ENCODE measurements around the gene DERL2.

Gene DERL2

GRCh38 chr17:5485270-5486205 is at the start of gene DERL2:
Gene DERL2 (minus strand): TSS chr17:5486178. CDS start chr17:5486161, 17 bp downstream.
- DNase-seq, result peak in 1 of 2 experiments; percentile 11

DNA sequence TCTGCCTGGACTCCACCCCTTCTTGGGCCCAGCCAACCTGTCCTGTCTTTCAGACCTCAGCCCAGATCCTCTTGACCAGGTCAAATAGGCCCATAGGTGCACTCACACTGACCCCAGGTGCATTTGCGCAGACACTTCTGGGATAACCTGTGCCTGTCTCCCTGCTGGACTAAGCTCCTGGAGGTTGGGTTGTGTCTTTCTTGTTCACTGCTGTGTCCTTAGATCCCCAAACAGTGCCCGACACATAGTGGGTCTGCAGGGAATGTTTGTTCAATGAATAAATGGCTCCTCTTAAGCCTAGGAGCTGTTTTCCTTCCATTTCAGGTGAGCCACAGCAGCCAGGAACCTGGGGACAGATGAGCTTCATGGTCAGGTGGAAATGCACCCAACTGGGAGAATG is 49.5 kb upstream of the DERL2 start:
- DNase-seq, result no peak

GRCh38 chr17:5533486-5534315 is 47.7 kb upstream of the DERL2 start:
- no peak for DNase-seq

DNA sequence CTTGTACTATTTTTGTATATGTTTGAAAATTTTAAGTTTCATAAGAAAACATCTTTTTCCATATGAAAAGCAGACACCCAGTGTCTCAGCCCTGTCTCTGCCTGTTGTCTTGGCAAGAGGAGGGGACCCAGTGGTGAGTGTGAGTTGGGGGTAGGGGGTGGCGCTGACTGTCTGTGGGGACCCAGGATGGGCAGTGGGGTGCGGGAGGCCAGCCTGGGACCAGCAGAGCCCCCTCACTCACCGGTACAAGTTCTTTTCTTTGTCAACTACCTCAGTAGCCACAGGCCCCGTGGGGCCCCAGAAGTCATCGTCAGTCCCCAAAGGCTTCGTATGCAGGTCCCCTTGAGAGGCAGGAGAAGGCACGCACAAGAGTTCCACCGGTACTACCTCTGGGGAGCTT is 46.6 kb upstream of the DERL2 start:
- no peak for DNase-seq

- DNase-seq, result no peak
Observed at GRCh38 chr17:5531085-5531418, 45.1 kb upstream of the DERL2 start.

- no peak for DNase-seq
Observed at GRCh38 chr17:5530265-5531084, 44.5 kb upstream of the DERL2 start.

DNA sequence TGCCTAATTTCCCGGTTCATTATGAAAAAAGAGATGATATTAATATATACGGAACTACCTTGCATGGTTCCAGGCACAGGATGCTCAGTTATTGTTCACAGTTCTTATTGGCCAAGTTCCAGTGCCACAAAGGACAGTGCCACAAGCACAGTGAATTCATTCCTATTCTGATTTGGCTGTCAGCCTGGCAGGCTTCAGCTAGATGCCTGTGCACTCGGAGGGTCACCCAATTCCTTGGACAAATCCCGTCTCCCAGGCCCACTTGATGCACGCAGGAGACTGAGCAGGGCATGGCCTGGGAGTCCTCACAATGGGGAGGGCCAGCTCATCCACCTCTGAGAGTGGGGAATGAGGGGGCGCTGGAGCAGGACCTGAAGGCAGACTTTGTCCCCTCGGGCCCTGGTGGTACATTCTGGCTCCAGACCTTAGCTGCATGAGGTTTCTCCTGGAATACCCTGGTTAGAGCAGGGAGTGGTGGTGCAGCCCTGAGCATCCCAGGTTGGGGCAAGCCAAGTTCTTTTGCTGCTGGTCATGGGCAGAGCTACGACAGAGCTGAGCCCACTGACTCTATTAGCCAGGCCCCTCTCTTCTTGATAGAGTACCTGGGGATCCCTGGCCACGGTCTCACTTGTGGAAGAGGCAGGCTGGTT is 41.7 kb upstream of the DERL2 start:
- DNase-seq, result no peak

DNA sequence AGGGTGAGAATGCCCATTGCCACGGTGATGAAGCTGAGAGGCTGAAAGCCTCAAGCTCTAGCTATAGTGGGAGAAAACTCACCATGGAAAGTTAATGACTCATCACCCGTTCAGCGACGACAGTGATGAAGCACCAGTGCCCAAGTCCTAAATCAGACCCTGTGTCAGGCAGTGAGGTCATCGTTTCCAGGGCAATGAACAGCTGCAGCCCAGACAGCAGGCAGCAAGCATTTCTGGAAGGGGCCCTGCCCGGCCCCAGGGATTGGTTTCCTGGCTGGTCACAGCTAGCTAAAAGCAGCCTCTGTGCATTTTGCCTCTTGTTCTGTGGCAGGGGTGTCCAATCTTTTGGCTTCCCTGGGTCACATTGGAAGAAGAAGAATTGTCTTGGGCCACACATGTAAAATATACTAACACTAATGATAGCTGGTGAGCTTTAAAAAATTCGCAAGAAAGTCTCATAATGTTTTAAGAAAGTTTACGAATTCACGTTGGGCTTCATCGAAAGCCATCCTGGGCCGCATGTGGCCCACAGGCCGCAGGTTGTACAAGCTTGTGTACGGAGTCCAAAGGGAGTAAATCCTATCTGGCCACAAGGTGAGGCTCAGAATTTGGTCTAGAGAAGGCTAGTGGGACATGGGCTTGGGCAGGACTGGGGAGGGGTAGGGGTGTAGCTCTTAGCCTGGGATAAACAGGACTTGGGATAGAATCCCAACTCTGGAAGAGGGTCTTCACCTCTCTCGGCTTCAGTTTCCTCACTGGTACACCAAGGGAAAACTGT is 41.0 kb upstream of the DERL2 start:
- no peak for DNase-seq

DNA sequence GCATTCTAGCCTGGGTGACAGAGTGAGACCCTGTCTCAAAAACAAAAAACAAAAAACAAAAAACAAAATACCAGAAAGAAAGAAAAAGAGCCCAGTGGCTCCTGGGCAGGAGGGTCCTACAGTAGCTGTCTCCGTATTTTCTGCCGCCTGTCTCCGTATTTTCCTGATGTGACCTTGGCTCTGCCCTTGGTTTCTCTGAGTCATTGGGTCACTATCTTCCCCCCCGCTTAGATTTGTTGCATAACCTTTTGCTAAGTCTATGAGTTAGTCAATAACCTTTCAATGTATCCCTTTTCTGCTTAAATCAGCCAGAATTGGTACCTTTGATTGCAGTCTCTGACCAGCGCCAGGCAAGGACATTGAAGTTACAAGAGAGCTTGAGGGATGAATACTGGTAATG is 37.3 kb upstream of the DERL2 start:
- no peak for DNase-seq

- no peak for DNase-seq
Observed at GRCh38 chr17:5522476-5522875, 36.5 kb upstream of the DERL2 start.

DNA sequence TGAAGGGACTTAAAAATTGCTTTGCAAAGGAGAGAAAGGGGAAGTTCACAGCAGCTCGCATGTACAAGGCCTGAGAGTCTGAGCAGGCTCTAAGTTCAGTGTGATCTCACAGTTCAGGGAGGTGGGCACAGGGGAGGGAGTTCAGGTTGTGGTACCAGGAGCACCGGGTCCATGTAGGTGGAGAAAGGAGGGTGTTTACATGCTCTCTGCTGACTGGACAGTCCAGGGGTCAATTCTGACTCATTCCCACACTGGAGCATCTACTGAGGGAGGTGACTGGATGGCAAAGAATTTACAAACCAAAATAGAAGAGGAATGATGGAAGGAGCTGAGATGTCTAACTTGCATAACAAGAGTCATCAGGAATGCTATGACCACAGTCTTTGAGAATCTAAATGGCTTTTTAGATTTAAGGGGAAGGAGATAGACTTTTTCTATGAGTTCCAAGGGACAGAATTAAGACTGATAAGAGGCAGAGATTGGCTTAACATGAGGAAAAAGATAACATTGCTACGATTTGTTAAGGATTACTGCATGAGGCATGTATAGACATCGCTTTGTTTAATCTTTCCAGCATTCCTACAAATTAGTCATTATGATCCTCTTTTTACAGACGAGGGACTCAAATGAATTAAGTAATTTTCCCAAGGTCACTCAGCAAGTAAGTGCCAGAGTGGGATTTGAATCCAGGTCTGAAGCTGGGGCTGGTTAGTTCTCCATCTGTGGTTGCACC is 30.2 kb upstream of the DERL2 start:
- DNase-seq, result no peak

GRCh38 chr17:5514976-5515375 is 29.0 kb upstream of the DERL2 start:
- DNase-seq, result no peak

DNA sequence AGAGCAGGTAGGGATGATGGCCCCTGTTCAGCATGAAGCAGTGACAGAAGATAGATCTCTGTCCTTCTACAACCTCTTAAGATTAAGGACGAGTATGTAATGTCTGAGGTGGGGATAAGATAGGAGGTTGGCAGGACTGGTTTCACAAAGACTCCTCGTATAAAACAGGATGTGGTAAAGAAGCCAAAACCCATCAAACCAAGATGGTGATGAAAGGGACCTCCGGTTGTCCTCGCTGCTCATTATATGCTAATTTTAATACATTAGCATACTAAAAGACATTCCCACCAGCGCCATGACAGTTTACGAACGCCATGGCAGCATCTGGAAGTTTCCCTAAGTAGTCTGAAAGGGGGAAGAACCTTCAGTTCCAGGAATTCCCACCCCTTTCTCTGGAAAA is 27.6 kb upstream of the DERL2 start:
- no peak for DNase-seq

GRCh38 chr17:5511401-5512225 is 25.6 kb upstream of the DERL2 start:
- no peak for DNase-seq

DNA sequence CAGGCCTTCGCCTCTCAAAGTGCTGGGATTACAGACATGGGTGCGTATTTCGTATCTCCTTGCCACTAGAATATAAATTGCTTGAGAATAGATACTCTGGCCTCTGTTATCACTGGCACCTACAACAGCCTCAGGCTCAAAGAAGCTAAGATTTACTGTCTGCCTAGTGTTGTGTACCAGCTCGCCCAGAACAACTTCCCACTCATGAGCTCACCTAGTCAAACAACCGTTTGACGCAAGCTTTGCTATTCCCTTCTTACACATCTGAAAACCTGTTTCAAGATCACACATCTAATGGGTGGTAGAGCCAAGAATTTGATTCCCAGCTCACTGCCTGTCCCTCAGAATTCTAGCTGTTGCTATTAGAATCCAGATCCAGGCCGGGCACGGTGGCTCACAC is 24.8 kb upstream of the DERL2 start:
- DNase-seq, result no peak

DNA sequence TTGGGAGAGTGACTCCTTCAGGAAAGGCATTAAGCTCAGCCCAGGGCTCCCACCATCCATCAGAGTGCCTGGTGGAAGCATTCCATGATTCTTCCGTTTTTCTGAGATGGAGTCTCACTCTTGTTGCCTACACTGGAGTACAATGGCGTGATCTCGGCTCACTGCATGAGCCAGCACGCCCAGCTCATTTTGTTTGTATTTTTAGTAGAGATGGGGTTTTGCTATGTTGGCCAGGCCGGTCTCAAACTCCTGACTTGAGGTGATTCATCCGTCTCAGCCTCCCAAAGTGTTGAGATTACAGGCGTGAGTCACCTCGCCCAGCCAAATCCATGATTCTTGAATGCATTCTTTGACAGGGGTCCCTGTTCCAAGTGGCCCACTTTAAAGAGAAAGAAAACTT is 23.5 kb upstream of the DERL2 start:
- no peak for DNase-seq

GRCh38 chr17:5508810-5509209 is 22.8 kb upstream of the DERL2 start:
- peak; percentile 10 to 30 for DNase-seq

DNA sequence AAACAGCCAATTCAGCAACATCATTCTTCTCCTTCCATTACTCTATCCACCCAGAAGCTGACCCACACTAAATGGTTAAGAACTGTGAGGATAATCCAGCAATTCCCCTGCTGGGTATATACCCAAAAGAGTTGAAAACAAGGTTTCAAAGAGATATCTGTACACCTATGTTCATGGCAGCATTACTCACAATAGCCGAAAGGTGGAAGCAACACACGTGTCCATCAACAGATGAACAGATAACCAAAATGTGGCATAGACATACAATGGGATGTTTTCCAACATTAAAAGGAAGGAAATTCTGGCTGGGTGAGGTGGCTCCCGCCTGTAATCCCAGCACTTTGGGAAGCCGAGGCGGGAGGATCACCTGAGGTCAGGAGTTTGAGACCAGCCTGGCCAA is 20.3 kb upstream of the DERL2 start:
- no peak for DNase-seq

DNA sequence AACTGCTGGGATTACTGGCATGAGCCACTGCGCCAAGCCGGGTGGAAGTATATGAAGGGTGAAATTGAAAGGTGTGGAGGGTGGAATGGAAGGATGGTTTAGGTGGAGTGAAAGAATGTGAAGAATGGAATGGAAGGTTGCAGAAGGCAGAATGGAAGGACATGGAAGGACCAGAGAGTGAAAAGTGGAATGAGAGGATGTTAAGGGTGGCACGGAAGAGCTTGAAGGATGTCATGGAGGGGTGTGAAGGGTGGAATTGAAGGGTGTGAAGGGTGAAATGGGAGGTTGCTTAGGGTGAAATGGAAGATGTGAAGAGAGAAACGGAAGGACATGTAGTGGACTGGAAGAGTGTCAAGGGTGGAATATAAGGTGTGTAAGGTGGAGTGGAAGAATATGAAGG is 16.6 kb upstream of the DERL2 start:
- no peak for DNase-seq

- no peak for DNase-seq
Observed at GRCh38 chr17:5501685-5502084, 15.7 kb upstream of the DERL2 start.
